GM12878 (cell line): Measurements from ENCODE around the gene METTL4. TPM values are rescaled to one million over a fixed set of nuclear protein-coding genes. Genes with fewer than 3 reads are reported as not detected.

Source experiments
- ATAC-seq: fragments of 200-7000 bp; cut with Tn5 transposase; 3 replicates; pipeline ENCODE4 v1.9.1; 2020; ENCODE audit warnings: mild to moderate bottlenecking, moderate library complexity
- BruUV-seq: library from RNA; stranded (reverse); fragments of 400-500 nt; replicated peaks from 2 replicates; lab custom pipeline; 2021; lab: Mats Ljungman, UMichigan
- CTCF ChIA-PET: fragments of 300-600 bp; sonication (Branson Sonifier 250); formaldehyde crosslinking; extraction: SDS; loops from one replicate; lab custom pipeline; 2021; ENCODE audit warnings: inconsistent platforms; lab: Yijun Ruan, JAX
- POLR2A ChIA-PET: fragments of 350-600 bp; formaldehyde crosslinking; extraction: SDS; loops from one replicate; lab custom pipeline; 2021; ENCODE audit warnings: inconsistent platforms; lab: Charles Lee
- RAD21 ChIA-PET: fragments of 300-600 bp; sonication (Branson Sonifier 250); formaldehyde crosslinking; loops from one replicate; lab custom pipeline; 2023; ENCODE audit warnings: antibody characterized with exemption; ENCODE audit not compliant: unreplicated experiment; lab: Charles Lee
- SMC1A ChIA-PET: fragments of 300-600 bp; sonication (Branson Sonifier 250); formaldehyde crosslinking; loops from one replicate; lab custom pipeline; 2023; ENCODE audit not compliant: unreplicated experiment, uncharacterized antibody; lab: Charles Lee
- DNase-seq: peaks from one replicate; pipeline ENCODE4 v3.0.0-alpha.2; 2011; ENCODE audit warnings: low read depth, low spot score
- FAIRE-seq: peaks from 3 replicates; lab custom pipeline; 2011; peaks lifted over from hg19 to GRCh38; lab: Jason Lieb, UNC
- H2AFZ ChIP-seq: 2 replicates; pipeline ENCODE4 v1.6.0; 2011; ENCODE audit warnings: low read depth, low read length, control low read depth; ENCODE audit not compliant: control insufficient read depth
- H3K27ac ChIP-seq: 2 replicates; pipeline ENCODE4 v1.5.1; 2011; ENCODE audit warnings: control low read depth; ENCODE audit not compliant: control insufficient read depth, insufficient read depth
- H3K27me3 ChIP-seq, 2 experiments: replicated peaks in 1 of 2; 2 replicates each; pipeline versions ENCODE4 v1.6.0 to v1.6.1; 2011; ENCODE audit warnings: low read length in 1 of 2; ENCODE audit not compliant: control insufficient read depth in 2 of 2, insufficient read depth in 2 of 2
- H3K36me3 ChIP-seq, 2 experiments: 2 replicates each; pipeline ENCODE4 v1.5.1; 2011; ENCODE audit warnings: low read length in 1 of 2; ENCODE audit not compliant: control insufficient read depth in 2 of 2, insufficient read depth in 2 of 2
- H3K4me1 ChIP-seq: 2 replicates; pipeline ENCODE4 v1.6.1; 2011; ENCODE audit warnings: mild to moderate bottlenecking, low read length, moderate library complexity, mixed read lengths; ENCODE audit not compliant: control insufficient read depth, insufficient read depth
- H3K4me2 ChIP-seq: 2 replicates; pipeline ENCODE4 v1.6.0; 2011; ENCODE audit warnings: control low read depth; ENCODE audit not compliant: control insufficient read depth, insufficient read depth
- H3K4me3 ChIP-seq: fragments of 200-600 bp; sonication (generic); 2 replicates; pipeline ENCODE4 v1.5.1; 2016
- H3K79me2 ChIP-seq: 2 replicates; pipeline ENCODE4 v1.6.0; 2011; ENCODE audit warnings: low read length; ENCODE audit not compliant: control insufficient read depth, insufficient read depth
- H3K9ac ChIP-seq: 2 replicates; pipeline ENCODE4 v1.8.0; 2011; ENCODE audit warnings: low read length, control low read depth, mixed read lengths; ENCODE audit not compliant: control insufficient read depth, insufficient read depth
- H3K9me3 ChIP-seq: replicated peaks from 3 replicates; pipeline ENCODE4 v1.5.1; 2011; ENCODE audit warnings: mild to moderate bottlenecking, low read length; ENCODE audit not compliant: control insufficient read depth, insufficient read depth
- H4K20me1 ChIP-seq: 2 replicates; pipeline ENCODE4 v1.6.0; 2011; ENCODE audit not compliant: control insufficient read depth, insufficient read depth
- BRCA1 ChIP-seq: IDR thresholded peaks from 2 replicates; pipeline ENCODE4 v1.6.1; 2011; ENCODE audit warnings: low read depth, low read length, improper control_type of control experiment
- CHD2 ChIP-seq: IDR thresholded peaks from 2 replicates; pipeline ENCODE4 v1.6.1; 2011; ENCODE audit warnings: low read depth, low read length, improper control_type of control experiment, borderline replicate concordance
- E2F8 ChIP-seq: fragments of 450-650 bp; IDR thresholded peaks from 2 replicates; pipeline ENCODE4 v1.6.1; 2018; ENCODE audit warnings: mild to moderate bottlenecking, low read depth, moderate library complexity; ENCODE audit not compliant: partially characterized antibody
- EED ChIP-seq: sonication (generic); IDR thresholded peaks from 2 replicates; pipeline ENCODE4 v1.6.1; 2016; ENCODE audit warnings: antibody characterized with exemption, low read depth
- EGR1 ChIP-seq, 2 experiments: IDR thresholded peaks; 1 replicate in 1 of 2; 2 replicates in 1 of 2; pipeline ENCODE4 v1.6.1; 2011 to 2012; ENCODE audit warnings: low read depth in 2 of 2, low read length in 2 of 2, borderline replicate concordance in 1 of 2, mild to moderate bottlenecking in 1 of 2, moderate library complexity in 1 of 2
- ETV6 ChIP-seq, 2 experiments: fragments of 450-650 bp in 1 of 2; IDR thresholded peaks in 1 of 2; conservative IDR thresholded peaks in 1 of 2; 2 replicates each; pipeline ENCODE4 v1.6.1; 2014; ENCODE audit warnings: antibody characterized with exemption in 1 of 2, borderline replicate concordance in 1 of 2, low read depth in 1 of 2, mild to moderate bottlenecking in 1 of 2, moderate library complexity in 1 of 2
- IRF5 ChIP-seq: fragments of 450-650 bp; IDR thresholded peaks from 2 replicates; pipeline ENCODE4 v1.6.1; 2017; ENCODE audit warnings: borderline replicate concordance
- MTA3 ChIP-seq: IDR thresholded peaks from 2 replicates; pipeline ENCODE4 v1.6.1; 2012; ENCODE audit warnings: low read length, inconsistent platforms, borderline replicate concordance
- NFXL1 ChIP-seq: fragments of 450-650 bp; IDR thresholded peaks from 2 replicates; pipeline ENCODE4 v1.6.1; 2017; ENCODE audit warnings: antibody characterized with exemption, mild to moderate bottlenecking, borderline replicate concordance
- POLR2A ChIP-seq: IDR thresholded peaks from 2 replicates; pipeline ENCODE4 v1.6.1; 2011; ENCODE audit warnings: low read depth, mild to moderate bottlenecking, low read length
- SUPT20H ChIP-seq: IDR thresholded peaks from 2 replicates; pipeline ENCODE4 v1.6.1; 2011; ENCODE audit warnings: low read depth, mild to moderate bottlenecking, low read length, moderate library complexity, borderline replicate concordance; ENCODE audit not compliant: control insufficient read depth
- ZNF24 ChIP-seq: fragments of 450-650 bp; IDR thresholded peaks from 2 replicates; pipeline ENCODE4 v1.6.1; 2017; ENCODE audit warnings: antibody characterized with exemption, mild to moderate bottlenecking
- WGBS: methylation state at CpG from one replicate; pipeline ENCODE4 v1.1.6; 2016; ENCODE audit warnings: low lambda C conversion rate; ENCODE audit not compliant: insufficient replicate concordance, insufficient coverage; ENCODE audit errors: missing lambda C conversion rate; 5-methylcytosine and 5-hydroxymethylcytosine counted together
- in situ Hi-C: fragments of 300-500 bp; cut with MboI; formaldehyde crosslinking; loops from 9 replicates; pipeline ENCODE4 v1.14.3; 2018; ENCODE audit warnings: mixed read lengths
- intact Hi-C: fragments of 100-400 bp; cut with micrococcal nuclease; formaldehyde crosslinking; loops from one replicate; pipeline ENCODE4 v1.14.2; 2022; ENCODE audit not compliant: unreplicated experiment
- polyA plus RNA-seq, 11 experiments: library from polyadenylated mRNA; depleted of rRNA in 4 of 11; unstranded in 6 of 11; stranded (reverse) in 5 of 11; fragments of >200 nt; fragmentation: Nextera tagmentation in 4 of 11; fragmentation: Illumina TruSeq in 1 of 11; extraction: Ambion mirVana in 4 of 11; extraction: Trizol in 1 of 11; gene quantifications; 1 replicate in 1 of 11; 2 replicates in 10 of 11; pipeline versions ENCODE4 v1.2.1 to v1.2.3, GENCODE V29; 2011 to 2016; ENCODE audit warnings: inconsistent platforms in 2 of 11, missing spikeins in 2 of 11, low read depth in 1 of 11
- total RNA-seq, 4 experiments: library from RNA; depleted of rRNA in 3 of 4; stranded (reverse); fragments of >200 nt in 3 of 4; fragmentation: Illumina TruSeq in 1 of 4; extraction: Trizol in 1 of 4; gene quantifications; 2 replicates each; pipeline versions ENCODE4 v1.2.1 to v1.2.3, GENCODE V29; 2013 to 2021

METTL4 gene
- total and polyA plus RNA-seq, 10 of the 15 experiments (the other 5 are each of a cell fraction or from before 2014, with no cell fraction given) = 4.9 to 15.2 (median 12.3) TPM

- no peak overlapping the region for H3K4me3 ChIP-seq
- H4K20me1 ChIP-seq = no peaks in the 10 kb centered on the region
- 90% methylated on average over 4 of the region's 4 CpGs for WGBS
- H3K9ac ChIP-seq = no peak overlapping the region
- H3K4me1 ChIP-seq = no peaks in the 10 kb centered on the region
- ChIA-PET SMC1A (interaction anchor here (2.2 to 2.9 kb wide), 3 partner anchors 10 to 432 kb away, joined by 6 to 10 read pairs (median 8); no protein-coding TSS in a partner anchor), RAD21 (no interaction called here)
- TF ChIP-seq BRCA1 (no peak), POLR2A (no peak), ETV6 (conservative IDR thresholded peaks at IDR 0.05 in 1 of 2, IDR thresholded peaks at IDR 0.05 in 1 of 2; ENCODE audit: borderline replicate concordance in 1 of 2, low read depth in 1 of 2) (no peak), EED (no peak), IRF5 (no peak)
- TF ChIP-seq, all 136 proteins: peak for 0
- no TSS peak for BruUV-seq
- intact Hi-C loops (no loop called here), in situ Hi-C loops (no loop called here)
- H3K79me2 ChIP-seq = no peaks in the 10 kb centered on the region
- peaks cover 0 to 2% of the 10 kb centered on the region in 2 experiments; a peak in 2 of 4 replicates for H3K36me3 ChIP-seq
- H3K27ac ChIP-seq = no peak overlapping the region
- no peak for ATAC-seq
- ChIA-PET CTCF (interaction anchor here (1.1 to 2.3 kb wide), 2 partner anchors 11 to 431 kb away, joined by 4 to 14 read pairs; no protein-coding TSS in a partner anchor), POLR2A (no interaction called here)
- H2AFZ ChIP-seq = no peak overlapping the region
- H3K9me3 ChIP-seq = no peaks in the 10 kb centered on the region
- no peak for FAIRE-seq
- DNase-seq = no peak
- H3K27me3 ChIP-seq = no peaks in the 10 kb centered on the region
- H3K4me2 ChIP-seq = no peak overlapping the region
These were observed 34.8 kb downstream of the METTL4 start for GRCh38 chr18:2536493-2536892.

- H3K79me2 ChIP-seq = no peaks in the 10 kb centered on the region
- POLR2A ChIA-PET = no interaction called here
- H3K9me3 ChIP-seq = no peaks in the 10 kb centered on the region
- H3K4me3 ChIP-seq = no peak overlapping the region
- no peak overlapping the region for H3K27ac ChIP-seq
- SMC1A ChIA-PET = interaction anchor here (2.2 to 2.9 kb wide), 3 partner anchors 10 to 432 kb away, joined by 6 to 10 read pairs (median 8); no protein-coding TSS in a partner anchor
- H4K20me1 ChIP-seq = no peaks in the 10 kb centered on the region
- WGBS = 62% methylated on average over 2 of the region's 2 CpGs
- CTCF ChIA-PET = interaction anchor here (2.3 kb wide), 1 partner anchor 11 kb away, joined by 14 read pairs; no protein-coding TSS in a partner anchor
- no peaks in the 10 kb centered on the region for H3K4me1 ChIP-seq
- H3K36me3 ChIP-seq = peaks cover 0 to 2% of the 10 kb centered on the region in 2 experiments; a peak in 2 of 4 replicates
- no peak overlapping the region for H3K9ac ChIP-seq
- no peak overlapping the region for H2AFZ ChIP-seq
- RAD21 ChIA-PET = no interaction called here
- ATAC-seq (no peak), DNase-seq (no peak), FAIRE-seq (no peak)
- no peak overlapping the region for H3K4me2 ChIP-seq
- H3K27me3 ChIP-seq = no peaks in the 10 kb centered on the region
- in situ Hi-C loops (no loop called here), intact Hi-C loops (no loop called here)
- BruUV-seq = no TSS peak
- no peak for TF ChIP-seq SUPT20H
- no peak for TF ChIP-seq E2F8
- TF ChIP-seq MTA3 = no peak
- TF ChIP-seq EGR1 (IDR thresholded peaks at IDR 0.05; ENCODE audit: borderline replicate concordance in 1 of 2, low read depth in 2 of 2, low read length in 2 of 2) = no peak
- no peak for TF ChIP-seq CHD2
- TF ChIP-seq ZNF24 = no peak
- TF ChIP-seq NFXL1 = no peak
These were observed 35.2 kb downstream of the METTL4 start for GRCh38 chr18:2536063-2536462.
